GM12872 (cell line): ENCODE data around the gene GRIA1.

Experiments
- TF ChIP-seq, protein P1 (sequence below): IDR thresholded peaks from 3 replicates; pipeline ENCODE4 v1.5.1; 2011; ENCODE audit warnings: low read depth, mild to moderate bottlenecking, low read length, moderate library complexity; ENCODE audit not compliant: insufficient read depth

Gene GRIA1

GRCh38 chr5:153676406-153676805 is 185.9 kb downstream of the GRIA1 start:
- TF ChIP-seq, protein P1, sequence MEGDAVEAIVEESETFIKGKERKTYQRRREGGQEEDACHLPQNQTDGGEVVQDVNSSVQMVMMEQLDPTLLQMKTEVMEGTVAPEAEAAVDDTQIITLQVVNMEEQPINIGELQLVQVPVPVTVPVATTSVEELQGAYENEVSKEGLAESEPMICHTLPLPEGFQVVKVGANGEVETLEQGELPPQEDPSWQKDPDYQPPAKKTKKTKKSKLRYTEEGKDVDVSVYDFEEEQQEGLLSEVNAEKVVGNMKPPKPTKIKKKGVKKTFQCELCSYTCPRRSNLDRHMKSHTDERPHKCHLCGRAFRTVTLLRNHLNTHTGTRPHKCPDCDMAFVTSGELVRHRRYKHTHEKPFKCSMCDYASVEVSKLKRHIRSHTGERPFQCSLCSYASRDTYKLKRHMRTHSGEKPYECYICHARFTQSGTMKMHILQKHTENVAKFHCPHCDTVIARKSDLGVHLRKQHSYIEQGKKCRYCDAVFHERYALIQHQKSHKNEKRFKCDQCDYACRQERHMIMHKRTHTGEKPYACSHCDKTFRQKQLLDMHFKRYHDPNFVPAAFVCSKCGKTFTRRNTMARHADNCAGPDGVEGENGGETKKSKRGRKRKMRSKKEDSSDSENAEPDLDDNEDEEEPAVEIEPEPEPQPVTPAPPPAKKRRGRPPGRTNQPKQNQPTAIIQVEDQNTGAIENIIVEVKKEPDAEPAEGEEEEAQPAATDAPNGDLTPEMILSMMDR: no peak

- TF ChIP-seq, protein P1: no peak
Measured at GRCh38 chr5:153676821-153677220, 186.4 kb downstream of the GRIA1 start.

DNA sequence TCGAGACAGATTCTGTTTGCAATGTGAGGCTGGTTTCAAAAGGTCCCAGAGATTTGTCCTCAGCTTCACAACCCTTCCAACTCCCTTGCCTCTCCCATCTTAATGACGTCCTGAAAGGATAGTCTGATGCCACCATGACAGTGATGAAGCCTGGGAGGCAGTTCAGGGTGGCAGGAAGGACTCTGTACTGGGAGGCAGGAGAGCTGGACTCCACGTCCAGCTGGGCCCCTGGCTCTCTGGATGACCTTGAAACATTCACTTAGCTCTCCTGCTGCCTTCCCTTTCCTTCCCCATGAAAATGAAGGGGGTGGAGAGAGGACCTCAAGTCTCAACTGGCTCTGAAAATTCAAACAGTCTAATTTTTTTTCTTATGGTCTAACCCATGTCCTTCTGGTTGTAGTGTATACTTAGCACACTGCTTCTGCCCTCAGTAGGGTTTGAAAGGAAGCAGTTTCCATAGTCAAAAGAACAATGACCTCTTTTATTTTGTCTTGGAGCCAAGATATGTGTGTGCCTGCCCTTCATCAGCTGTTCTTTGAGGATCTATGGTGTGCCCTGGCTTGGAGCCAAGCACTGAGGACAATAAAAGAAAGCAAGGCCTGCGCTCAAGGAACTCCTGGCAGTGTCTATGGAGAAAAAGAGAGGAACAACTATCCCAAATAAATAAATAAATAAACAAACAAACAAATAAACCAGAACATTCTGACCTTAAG is 188.3 kb downstream of the GRIA1 start:
- TF ChIP-seq, protein P1: no peak

- TF ChIP-seq, protein P1: no peak
Measured at GRCh38 chr5:153690236-153690635, 199.8 kb downstream of the GRIA1 start.

GRCh38 chr5:153696256-153696655 is 205.8 kb downstream of the GRIA1 start:
- TF ChIP-seq, protein P1: no peak

DNA sequence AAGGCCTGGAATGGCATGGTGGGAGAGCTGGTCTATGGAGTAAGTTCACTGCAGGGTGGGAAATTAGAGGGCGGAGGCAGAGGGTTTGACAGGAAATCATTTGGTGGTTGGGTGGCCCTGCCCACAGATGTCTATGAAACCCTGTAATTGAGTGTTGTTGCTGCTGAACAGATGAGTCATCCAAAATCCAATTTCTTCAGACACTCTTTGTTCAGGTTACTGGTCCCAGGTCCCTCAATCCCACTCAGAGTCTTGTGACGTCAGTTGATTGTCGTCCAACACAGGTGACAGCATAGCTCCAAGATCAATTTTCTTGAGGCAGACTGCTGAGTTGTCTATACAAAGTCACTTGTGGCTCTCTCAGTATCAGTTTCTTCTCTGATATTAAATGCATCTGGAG is 208.6 kb downstream of the GRIA1 start:
- TF ChIP-seq, protein P1: no peak

- TF ChIP-seq, protein P1: no peak
Measured at GRCh38 chr5:153700940-153701339, 210.5 kb downstream of the GRIA1 start.
